ENCODE results near the gene DCAF7. TPM values are rescaled to one million over a fixed set of nuclear protein-coding genes. Genes with fewer than 3 reads are reported as not detected.
A peak's percentile ranks its signal among the peaks of the same experiment; 100 is the strongest.

DCAF7 gene
- total and polyA plus RNA-seq, 8 donors: 7.1 to 39.2 (median 22.6) TPM

GRCh38 chr17:63517825-63518534, 32.3 kb upstream of the DCAF7 start:
- FAIRE-seq: no peak
- Histone ChIP-seq H3K4me3 (no peak overlapping the region), H3K9me3 (no peaks in the 10 kb centered on the region), H3K27me3 (no peaks in the 10 kb centered on the region), H3K36me3 (no peaks in the 10 kb centered on the region), H3K27ac (no peak overlapping the region), H3K4me1 (no peaks in the 10 kb centered on the region)
- no peak for ATAC-seq
- 73 to 80% methylated on average over 8 of the region's 8 CpGs for WGBS, 2 donors
- TF ChIP-seq, protein P1, sequence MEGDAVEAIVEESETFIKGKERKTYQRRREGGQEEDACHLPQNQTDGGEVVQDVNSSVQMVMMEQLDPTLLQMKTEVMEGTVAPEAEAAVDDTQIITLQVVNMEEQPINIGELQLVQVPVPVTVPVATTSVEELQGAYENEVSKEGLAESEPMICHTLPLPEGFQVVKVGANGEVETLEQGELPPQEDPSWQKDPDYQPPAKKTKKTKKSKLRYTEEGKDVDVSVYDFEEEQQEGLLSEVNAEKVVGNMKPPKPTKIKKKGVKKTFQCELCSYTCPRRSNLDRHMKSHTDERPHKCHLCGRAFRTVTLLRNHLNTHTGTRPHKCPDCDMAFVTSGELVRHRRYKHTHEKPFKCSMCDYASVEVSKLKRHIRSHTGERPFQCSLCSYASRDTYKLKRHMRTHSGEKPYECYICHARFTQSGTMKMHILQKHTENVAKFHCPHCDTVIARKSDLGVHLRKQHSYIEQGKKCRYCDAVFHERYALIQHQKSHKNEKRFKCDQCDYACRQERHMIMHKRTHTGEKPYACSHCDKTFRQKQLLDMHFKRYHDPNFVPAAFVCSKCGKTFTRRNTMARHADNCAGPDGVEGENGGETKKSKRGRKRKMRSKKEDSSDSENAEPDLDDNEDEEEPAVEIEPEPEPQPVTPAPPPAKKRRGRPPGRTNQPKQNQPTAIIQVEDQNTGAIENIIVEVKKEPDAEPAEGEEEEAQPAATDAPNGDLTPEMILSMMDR (IDR thresholded peaks at IDR 0.05): no peak
- DNase-seq: no peak
- intact Hi-C loops (cut with DNase I): no loop called here

- WGBS, 2 donors: 88 to 92% methylated on average over 1 of the region's 1 CpG
- no peaks in the 10 kb centered on the region for H3K36me3 ChIP-seq
- no peak overlapping the region for H3K27ac ChIP-seq
- no peaks in the 10 kb centered on the region for H3K4me1 ChIP-seq
- H3K27me3 ChIP-seq: no peaks in the 10 kb centered on the region
- no peaks in the 10 kb centered on the region for H3K9me3 ChIP-seq
- H3K4me3 ChIP-seq: no peak overlapping the region
- DNase-seq (no peak), ATAC-seq (no peak), FAIRE-seq (no peak)
- intact Hi-C loops (cut with DNase I): no loop called here
- TF ChIP-seq, protein P1 (IDR thresholded peaks at IDR 0.05): no peak
Observed at GRCh38 chr17:63519116-63519881, 31.0 kb upstream of the DCAF7 start.

DNA sequence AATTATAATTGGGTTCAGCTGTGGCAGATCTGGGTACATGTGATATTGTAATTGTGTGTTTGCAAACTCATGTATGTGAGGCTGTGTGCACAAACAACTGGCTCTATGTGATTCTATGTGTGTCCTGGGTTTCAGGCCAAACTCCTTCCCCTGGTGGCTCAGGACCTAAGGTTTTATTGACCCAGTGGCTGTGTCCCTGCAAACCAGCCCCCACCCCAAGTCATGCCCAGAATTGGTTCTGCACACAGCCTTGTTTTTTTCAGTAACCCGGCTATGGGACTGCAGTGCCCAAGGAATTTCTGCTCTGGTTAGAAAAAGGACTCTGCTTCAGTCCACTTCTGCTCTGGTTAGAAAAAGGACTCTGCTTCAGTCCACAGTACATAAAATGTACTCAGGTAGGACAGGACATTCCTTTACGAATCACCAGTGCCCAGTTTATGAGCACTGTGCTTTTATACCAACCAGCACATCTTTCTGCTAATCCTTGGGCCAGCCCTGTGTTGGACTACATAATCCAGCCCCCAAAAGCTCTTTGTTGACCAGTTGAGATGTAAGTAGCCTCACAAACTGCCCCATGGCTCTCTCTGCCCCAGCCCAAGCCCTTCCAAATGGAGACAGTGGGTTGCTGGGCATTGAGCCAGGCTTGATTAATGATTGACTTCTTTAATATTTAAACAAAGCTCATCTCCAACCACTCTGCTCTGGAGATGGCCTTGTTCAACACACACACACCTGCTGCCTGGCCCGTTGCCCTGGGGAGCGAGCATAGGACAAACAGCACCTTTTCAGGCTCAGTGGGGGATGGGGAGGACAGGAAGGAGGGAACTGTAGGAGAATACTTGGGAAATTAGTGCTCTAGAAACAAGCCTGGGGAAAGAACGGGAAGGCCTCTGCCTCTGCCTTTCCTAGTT, 30.1 kb upstream of the DCAF7 start:
- Histone ChIP-seq H3K27me3 (no peaks in the 10 kb centered on the region), H3K4me1 (no peaks in the 10 kb centered on the region), H3K4me3 (no peak overlapping the region), H3K27ac (no peak overlapping the region), H3K36me3 (no peaks in the 10 kb centered on the region), H3K9me3 (no peaks in the 10 kb centered on the region)
- peak in 3 of 4 donors; percentile 64 to 76 (median 67) for ATAC-seq
- no peak for FAIRE-seq
- peak in 4 of 6 donors; percentile 33 to 73 (median 58) for DNase-seq
- TF ChIP-seq, protein P1 (IDR thresholded peaks at IDR 0.05): no peak
- WGBS, 2 donors: 41 to 42% methylated on average over 5 of the region's 5 CpGs
- intact Hi-C loops (cut with DNase I): no loop called here

GRCh38 chr17:63523253-63523855, 26.9 kb upstream of the DCAF7 start, which contains the start of gene KCNH6:
TSS of gene KCNH6 (plus strand) at chr17:63523358. CDS start at chr17:63523414, 56 bp downstream.
- TF ChIP-seq, protein P1 (IDR thresholded peaks at IDR 0.05): no peak
- ATAC-seq (no peak), FAIRE-seq (no peak), DNase-seq (peak in 1 of 6 donors; percentile 20)
- intact Hi-C loops (cut with DNase I): no loop called here
- Histone ChIP-seq H3K36me3 (no peaks in the 10 kb centered on the region), H3K27ac (no peak within 1 kb of the TSS), H3K4me3 (peak within 1 kb of the TSS in 1 of 4 donors; percentile 33), H3K4me1 (no peaks in the 10 kb centered on the region), H3K27me3 (no peaks in the 10 kb centered on the region), H3K9me3 (no peaks in the 10 kb centered on the region)
- WGBS, 2 donors: 17 to 31% methylated on average over 20 to 38 of the region's 38 CpGs

All from pancreas (tissue), 10 donors.